ENCODE results near the gene POU4F2.

Gene POU4F2

GRCh38 chr4:146647615-146648460 is 9.1 kb downstream of the POU4F2 start:
- TF ChIP-seq EZH2phosphoT487 (IDR thresholded peaks at IDR 0.05; ENCODE audit: borderline replicate concordance) (no peak), CTCF (conservative IDR thresholded peaks at IDR 0.05; ENCODE audit: low read length) (no peak)
- H4K20me1 ChIP-seq (ENCODE audit: insufficient read depth, low read length, poor library complexity, severe bottlenecking) = no peaks in the 10 kb centered on the region
- no peaks in the 10 kb centered on the region for H3K9me2 ChIP-seq (replicated peaks; ENCODE audit: low read depth, low read length)
- no peak overlapping the region for H2AFZ ChIP-seq (ENCODE audit: low read length)
- no peaks in the 10 kb centered on the region for H3K79me2 ChIP-seq (ENCODE audit: insufficient read depth, low read length)
- H3K4me3 ChIP-seq (ENCODE audit: low read length, poor library complexity, severe bottlenecking) = no peak overlapping the region
- H3K4me2 ChIP-seq (ENCODE audit: low read depth, low read length, poor library complexity, severe bottlenecking) = no peak overlapping the region
- H3F3A ChIP-seq (ENCODE audit: low read depth) = no peaks in the 10 kb centered on the region
- H3K9ac ChIP-seq (ENCODE audit: low read depth, low read length, poor library complexity, severe bottlenecking) = no peak overlapping the region
- H3K4me1 ChIP-seq (ENCODE audit: insufficient read depth, low read length, poor library complexity, severe bottlenecking) = no peaks in the 10 kb centered on the region
- H3K27me3 ChIP-seq (ENCODE audit: insufficient read depth, low read length, poor library complexity, severe bottlenecking) = no peaks in the 10 kb centered on the region
- no peaks in the 10 kb centered on the region for H3K9me3 ChIP-seq (ENCODE audit: insufficient read depth, low read depth, low read length)
- no peaks in the 10 kb centered on the region for H3K36me3 ChIP-seq (ENCODE audit: insufficient read depth, low read length)

- no peak overlapping the region for H3K4me2 ChIP-seq (ENCODE audit: low read depth, low read length, poor library complexity, severe bottlenecking)
- H3K4me1 ChIP-seq (ENCODE audit: insufficient read depth, low read length, poor library complexity, severe bottlenecking) = no peaks in the 10 kb centered on the region
- H3K27me3 ChIP-seq (ENCODE audit: insufficient read depth, low read length, poor library complexity, severe bottlenecking) = no peaks in the 10 kb centered on the region
- no peaks in the 10 kb centered on the region for H3K36me3 ChIP-seq (ENCODE audit: insufficient read depth, low read length)
- H4K20me1 ChIP-seq (ENCODE audit: insufficient read depth, low read length, poor library complexity, severe bottlenecking) = no peaks in the 10 kb centered on the region
- no peaks in the 10 kb centered on the region for H3F3A ChIP-seq (ENCODE audit: low read depth)
- H3K79me2 ChIP-seq (ENCODE audit: insufficient read depth, low read length) = no peaks in the 10 kb centered on the region
- H3K9me2 ChIP-seq (replicated peaks; ENCODE audit: low read depth, low read length) = no peaks in the 10 kb centered on the region
- TF ChIP-seq EZH2phosphoT487 (IDR thresholded peaks at IDR 0.05; ENCODE audit: borderline replicate concordance) (no peak), CTCF (conservative IDR thresholded peaks at IDR 0.05; ENCODE audit: low read length) (no peak)
- H3K9ac ChIP-seq (ENCODE audit: low read depth, low read length, poor library complexity, severe bottlenecking) = no peak overlapping the region
- H3K9me3 ChIP-seq (ENCODE audit: insufficient read depth, low read depth, low read length) = no peaks in the 10 kb centered on the region
- H3K4me3 ChIP-seq (ENCODE audit: low read length, poor library complexity, severe bottlenecking) = no peak overlapping the region
- no peak overlapping the region for H2AFZ ChIP-seq (ENCODE audit: low read length)
These were observed 9.7 kb downstream of the POU4F2 start for GRCh38 chr4:146648461-146648783.

GRCh38 chr4:146649232-146649631 is 10.5 kb downstream of the POU4F2 start:
- H3K9me3 ChIP-seq (ENCODE audit: insufficient read depth, low read depth, low read length) = no peaks in the 10 kb centered on the region
- no peaks in the 10 kb centered on the region for H3K79me2 ChIP-seq (ENCODE audit: insufficient read depth, low read length)
- no peaks in the 10 kb centered on the region for H3K4me1 ChIP-seq (ENCODE audit: insufficient read depth, low read length, poor library complexity, severe bottlenecking)
- TF ChIP-seq CTCF (conservative IDR thresholded peaks at IDR 0.05; ENCODE audit: low read length) (no peak), EZH2phosphoT487 (IDR thresholded peaks at IDR 0.05; ENCODE audit: borderline replicate concordance) (no peak)
- no peaks in the 10 kb centered on the region for H3K36me3 ChIP-seq (ENCODE audit: insufficient read depth, low read length)
- no peaks in the 10 kb centered on the region for H3F3A ChIP-seq (ENCODE audit: low read depth)
- no peak overlapping the region for H3K4me2 ChIP-seq (ENCODE audit: low read depth, low read length, poor library complexity, severe bottlenecking)
- H3K27me3 ChIP-seq (ENCODE audit: insufficient read depth, low read length, poor library complexity, severe bottlenecking) = no peaks in the 10 kb centered on the region
- no peak overlapping the region for H3K9ac ChIP-seq (ENCODE audit: low read depth, low read length, poor library complexity, severe bottlenecking)
- no peaks in the 10 kb centered on the region for H4K20me1 ChIP-seq (ENCODE audit: insufficient read depth, low read length, poor library complexity, severe bottlenecking)
- H3K9me2 ChIP-seq (replicated peaks; ENCODE audit: low read depth, low read length) = no peaks in the 10 kb centered on the region
- no peak overlapping the region for H2AFZ ChIP-seq (ENCODE audit: low read length)
- H3K4me3 ChIP-seq (ENCODE audit: low read length, poor library complexity, severe bottlenecking) = no peak overlapping the region

Data from Loucy (cell line).